Suprapubic skin (tissue), 4 donors: ENCODE results near the gene MAP2K7.

Experiments used
- CTCF ChIP-seq, 2 donors: fragments of 200-600 bp in 1 of 2; fragments of 450-650 bp in 1 of 2; sonication (generic) in 1 of 2; IDR thresholded peaks; one replicate each; pipeline ENCODE4 v1.5.1; 2016 to 2019; ENCODE audit warnings: antibody characterized with exemption in 2 of 2, mild to moderate bottlenecking in 1 of 2, moderate library complexity in 1 of 2
- EP300 ChIP-seq: sonication (generic); formaldehyde crosslinking; IDR thresholded peaks from one replicate; pipeline ENCODE4 v1.6.1; 2017; ENCODE audit warnings: antibody characterized with exemption
- POLR2A ChIP-seq, 2 donors: fragments of 450-650 bp; IDR thresholded peaks; one replicate each; pipeline ENCODE4 v1.6.1; 2017; ENCODE audit warnings: antibody characterized with exemption in 2 of 2, mild to moderate bottlenecking in 2 of 2, moderate library complexity in 2 of 2
- POLR2AphosphoS5 ChIP-seq, 3 donors: sonication (generic); formaldehyde crosslinking; IDR thresholded peaks; one replicate each; pipeline ENCODE4 v1.6.1; 2017; ENCODE audit warnings: antibody characterized with exemption in 3 of 3

GRCh38 chr19:7912144-7912696 lies 8.5 kb downstream of the MAP2K7 start:
- TF ChIP-seq CTCF (IDR thresholded peaks at IDR 0.05) (no peak), POLR2A (IDR thresholded peaks at IDR 0.05) (no peak), POLR2AphosphoS5 (IDR thresholded peaks at IDR 0.05) (no peak), EP300 (no peak)
